ENCODE results near the gene KIAA1958.

GRCh38 chr9:112546149-112547012 lies 59.8 kb downstream of the KIAA1958 start:
- TF ChIP-seq JUN (IDR thresholded peaks at IDR 0.05) (no peak), POLR2AphosphoS2 (conservative IDR thresholded peaks at IDR 0.05; ENCODE audit: low read length) (no peak), ELK1 (IDR thresholded peaks at IDR 0.05; ENCODE audit: low read depth, low read length) (no peak), USF2 (IDR thresholded peaks at IDR 0.05) (no peak), CHD4 (IDR thresholded peaks at IDR 0.05; ENCODE audit: borderline replicate concordance) (no peak), CEBPB (IDR thresholded peaks at IDR 0.05) (no peak), CHD2 (IDR thresholded peaks at IDR 0.05; ENCODE audit: low read length, partially characterized antibody) (no peak)
- TF ChIP-seq, protein P1, sequence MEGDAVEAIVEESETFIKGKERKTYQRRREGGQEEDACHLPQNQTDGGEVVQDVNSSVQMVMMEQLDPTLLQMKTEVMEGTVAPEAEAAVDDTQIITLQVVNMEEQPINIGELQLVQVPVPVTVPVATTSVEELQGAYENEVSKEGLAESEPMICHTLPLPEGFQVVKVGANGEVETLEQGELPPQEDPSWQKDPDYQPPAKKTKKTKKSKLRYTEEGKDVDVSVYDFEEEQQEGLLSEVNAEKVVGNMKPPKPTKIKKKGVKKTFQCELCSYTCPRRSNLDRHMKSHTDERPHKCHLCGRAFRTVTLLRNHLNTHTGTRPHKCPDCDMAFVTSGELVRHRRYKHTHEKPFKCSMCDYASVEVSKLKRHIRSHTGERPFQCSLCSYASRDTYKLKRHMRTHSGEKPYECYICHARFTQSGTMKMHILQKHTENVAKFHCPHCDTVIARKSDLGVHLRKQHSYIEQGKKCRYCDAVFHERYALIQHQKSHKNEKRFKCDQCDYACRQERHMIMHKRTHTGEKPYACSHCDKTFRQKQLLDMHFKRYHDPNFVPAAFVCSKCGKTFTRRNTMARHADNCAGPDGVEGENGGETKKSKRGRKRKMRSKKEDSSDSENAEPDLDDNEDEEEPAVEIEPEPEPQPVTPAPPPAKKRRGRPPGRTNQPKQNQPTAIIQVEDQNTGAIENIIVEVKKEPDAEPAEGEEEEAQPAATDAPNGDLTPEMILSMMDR (IDR thresholded peaks at IDR 0.05), result no peak
- TF ChIP-seq, protein P2, sequence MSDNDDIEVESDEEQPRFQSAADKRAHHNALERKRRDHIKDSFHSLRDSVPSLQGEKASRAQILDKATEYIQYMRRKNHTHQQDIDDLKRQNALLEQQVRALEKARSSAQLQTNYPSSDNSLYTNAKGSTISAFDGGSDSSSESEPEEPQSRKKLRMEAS (IDR thresholded peaks at IDR 0.05), result no peak
